Neural crest cell (in vitro differentiated cells): Measurements from ENCODE around the gene CYP24A1. TPM values are rescaled to one million over a fixed set of nuclear protein-coding genes. Genes with fewer than 3 reads are reported as not detected.

Experiments
- DNase-seq: peaks from one replicate; pipeline ENCODE4 v3.0.0; 2021; ENCODE audit warnings: low read depth, mixed read lengths, low spot score
- H3K27ac Mint-ChIP-seq: one replicate; pipeline ENCODE4 v1.8.0; 2021; ENCODE audit warnings: mild to moderate bottlenecking, mixed read lengths; ENCODE audit not compliant: unreplicated experiment
- H3K27me3 Mint-ChIP-seq: 2 replicates; pipeline ENCODE4 v1.8.0; 2021; ENCODE audit warnings: low read depth, mild to moderate bottlenecking, mixed read lengths
- H3K36me3 Mint-ChIP-seq: 2 replicates; pipeline ENCODE4 v1.8.0; 2021; ENCODE audit warnings: low read depth, mild to moderate bottlenecking, mixed read lengths
- H3K4me1 Mint-ChIP-seq: 2 replicates; pipeline ENCODE4 v1.8.0; 2021; ENCODE audit warnings: mixed read lengths
- H3K4me3 Mint-ChIP-seq: one replicate; pipeline ENCODE4 v1.8.0; 2021; ENCODE audit warnings: mild to moderate bottlenecking, mixed read lengths
- H3K9me3 Mint-ChIP-seq: 2 replicates; pipeline ENCODE4 v1.8.0; 2021; ENCODE audit warnings: mixed read lengths
- total RNA-seq: library from RNA; stranded (reverse); gene quantifications from 2 replicates; pipeline ENCODE4 v1.2.1, GENCODE V29; 2021
- TF ChIP-seq, protein P1 (sequence below): fragments of 200-600 bp; sonication (generic); conservative IDR thresholded peaks from 2 replicates; pipeline ENCODE4 v1.5.0; 2021; ENCODE audit warnings: antibody characterized with exemption, mild to moderate bottlenecking

Gene CYP24A1
- total RNA-seq, 1 donor from 2014 or later, result 0.93 TPM

DNA sequence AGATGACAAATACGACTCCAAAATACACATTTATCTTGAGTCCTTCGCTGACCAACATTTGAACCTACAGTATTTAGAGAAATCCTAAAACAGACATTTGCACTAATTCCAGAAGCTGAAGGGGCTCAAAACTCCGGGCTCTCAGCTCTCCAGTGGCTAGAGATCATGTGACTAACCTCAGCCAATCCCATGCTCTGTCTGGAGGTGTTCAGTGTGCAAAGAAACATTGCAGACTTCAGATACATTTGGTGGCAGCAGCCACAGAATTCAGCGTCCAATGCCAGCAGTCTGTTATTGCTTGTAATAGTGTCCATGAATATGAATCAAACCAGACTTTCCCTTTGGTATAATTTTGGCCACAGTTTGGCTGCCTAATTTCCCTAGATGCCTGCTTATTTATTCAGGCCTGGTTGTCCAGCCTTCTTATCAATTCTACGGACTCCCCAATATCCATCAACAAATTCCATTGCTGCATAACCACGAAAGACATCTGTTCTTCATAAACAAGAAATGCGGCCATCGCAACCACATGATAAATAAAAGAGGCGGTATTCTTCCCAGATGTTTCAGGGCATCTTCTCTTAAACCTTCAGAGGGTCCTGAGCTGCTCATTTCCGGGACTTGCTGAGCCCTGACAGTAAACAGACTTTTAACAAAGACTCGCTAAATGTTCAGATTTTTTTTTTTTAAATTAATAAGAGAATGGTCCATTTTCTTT, 14.5 kb upstream of the CYP24A1 start:
- Mint-ChIP-seq H3K36me3 (no peaks in the 10 kb centered on the region), H3K27ac (no peak overlapping the region)

DNA sequence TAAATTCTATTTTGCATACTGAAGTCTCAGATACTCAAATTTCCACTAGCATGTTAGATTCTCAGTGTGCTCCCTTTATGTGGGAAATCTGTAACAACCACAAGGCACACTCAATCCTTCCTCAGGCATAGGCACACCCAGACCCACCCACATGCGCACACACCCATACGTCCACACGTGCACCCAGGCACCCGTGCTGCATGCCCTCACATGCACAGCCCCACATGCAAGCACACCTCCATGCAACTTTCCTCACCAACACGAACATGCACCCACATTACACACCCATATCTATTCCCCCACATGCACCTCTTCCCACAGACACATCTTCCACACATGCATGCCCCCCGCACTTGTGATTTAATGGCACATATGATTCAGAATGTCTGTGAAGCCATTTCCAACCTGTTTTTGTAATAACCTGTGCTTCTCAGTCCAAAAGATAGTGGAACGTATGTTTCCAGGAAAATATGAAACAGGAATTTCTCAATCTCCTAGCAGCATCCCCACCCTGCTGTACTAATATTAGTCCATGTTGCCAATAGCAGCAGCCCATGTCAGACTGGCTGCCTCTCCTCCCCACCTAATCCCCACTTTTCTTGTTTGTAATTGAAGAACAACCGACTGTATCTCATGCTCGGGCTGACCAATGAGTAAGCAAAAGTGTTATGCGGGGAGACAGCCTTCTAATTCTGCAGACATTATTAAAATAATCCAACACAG, 11.3 kb upstream of the CYP24A1 start:
- Mint-ChIP-seq H3K4me3 (no peak overlapping the region), H3K9me3 (no peaks in the 10 kb centered on the region), H3K4me1 (no peaks in the 10 kb centered on the region), H3K36me3 (no peaks in the 10 kb centered on the region), H3K27me3 (peaks cover 42% of the 10 kb centered on the region), H3K27ac (peak overlapping the region; percentile 21)
- TF ChIP-seq, protein P1, sequence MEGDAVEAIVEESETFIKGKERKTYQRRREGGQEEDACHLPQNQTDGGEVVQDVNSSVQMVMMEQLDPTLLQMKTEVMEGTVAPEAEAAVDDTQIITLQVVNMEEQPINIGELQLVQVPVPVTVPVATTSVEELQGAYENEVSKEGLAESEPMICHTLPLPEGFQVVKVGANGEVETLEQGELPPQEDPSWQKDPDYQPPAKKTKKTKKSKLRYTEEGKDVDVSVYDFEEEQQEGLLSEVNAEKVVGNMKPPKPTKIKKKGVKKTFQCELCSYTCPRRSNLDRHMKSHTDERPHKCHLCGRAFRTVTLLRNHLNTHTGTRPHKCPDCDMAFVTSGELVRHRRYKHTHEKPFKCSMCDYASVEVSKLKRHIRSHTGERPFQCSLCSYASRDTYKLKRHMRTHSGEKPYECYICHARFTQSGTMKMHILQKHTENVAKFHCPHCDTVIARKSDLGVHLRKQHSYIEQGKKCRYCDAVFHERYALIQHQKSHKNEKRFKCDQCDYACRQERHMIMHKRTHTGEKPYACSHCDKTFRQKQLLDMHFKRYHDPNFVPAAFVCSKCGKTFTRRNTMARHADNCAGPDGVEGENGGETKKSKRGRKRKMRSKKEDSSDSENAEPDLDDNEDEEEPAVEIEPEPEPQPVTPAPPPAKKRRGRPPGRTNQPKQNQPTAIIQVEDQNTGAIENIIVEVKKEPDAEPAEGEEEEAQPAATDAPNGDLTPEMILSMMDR, result no peak
- DNase-seq, result no peak

More for the DNA sequence above, 14.5 kb upstream of the CYP24A1 start:
- Mint-ChIP-seq H3K27me3 (peaks cover 21% of the 10 kb centered on the region), H3K4me3 (no peak overlapping the region), H3K9me3 (no peaks in the 10 kb centered on the region), H3K4me1 (no peaks in the 10 kb centered on the region)
- DNase-seq, result no peak
- TF ChIP-seq, protein P1, result no peak

DNA sequence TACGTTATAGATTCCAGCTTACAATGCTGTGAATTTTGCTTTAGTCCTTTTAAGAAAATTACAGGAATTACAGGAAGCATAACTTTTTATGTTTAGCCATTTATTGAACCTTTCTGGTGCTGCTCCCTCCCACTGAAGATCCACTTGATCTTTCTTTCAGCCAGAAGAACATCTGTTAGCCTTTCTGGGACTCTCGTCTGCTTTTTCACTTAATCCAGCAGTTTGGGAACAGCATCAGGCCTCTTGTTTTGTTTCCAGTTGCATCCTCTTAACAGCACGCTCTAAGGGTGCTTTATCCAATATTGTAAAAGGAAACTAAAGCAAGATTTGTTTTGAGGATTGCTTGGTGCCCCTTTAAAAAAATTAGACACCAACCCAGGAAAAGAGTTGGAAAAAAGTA, 10.3 kb upstream of the CYP24A1 start:
- no peak overlapping the region for H3K4me3 Mint-ChIP-seq
- no peaks in the 10 kb centered on the region for H3K9me3 Mint-ChIP-seq
- H3K27ac Mint-ChIP-seq, result no peak overlapping the region
- H3K4me1 Mint-ChIP-seq, result no peaks in the 10 kb centered on the region
- no peaks in the 10 kb centered on the region for H3K36me3 Mint-ChIP-seq
- TF ChIP-seq, protein P1, result no peak
- no peak for DNase-seq
- H3K27me3 Mint-ChIP-seq, result peaks cover 46% of the 10 kb centered on the region

DNA sequence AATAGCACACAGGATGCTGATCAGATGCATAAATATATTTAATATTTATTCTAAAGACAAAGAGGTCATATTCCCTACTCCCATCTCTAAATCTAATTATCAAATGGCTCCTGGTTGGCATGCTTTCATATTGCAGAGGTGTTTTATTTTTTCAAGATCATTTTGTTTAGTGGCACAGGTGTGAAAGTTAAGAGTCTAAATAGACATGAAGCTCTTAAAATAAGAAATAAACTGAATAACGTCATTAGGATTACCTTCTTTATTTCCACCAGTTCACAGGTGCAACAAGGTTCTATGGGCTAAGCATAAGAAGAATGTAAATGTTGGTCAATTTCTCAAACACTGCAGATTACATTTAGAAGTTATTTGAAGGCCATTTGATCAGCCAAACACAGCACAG, 7.1 kb upstream of the CYP24A1 start:
- Mint-ChIP-seq H3K36me3 (no peaks in the 10 kb centered on the region), H3K9me3 (no peaks in the 10 kb centered on the region), H3K4me3 (no peak overlapping the region), H3K27me3 (peaks cover 72% of the 10 kb centered on the region), H3K4me1 (no peaks in the 10 kb centered on the region), H3K27ac (no peak overlapping the region)
- TF ChIP-seq, protein P1, result no peak
- DNase-seq, result no peak

DNA sequence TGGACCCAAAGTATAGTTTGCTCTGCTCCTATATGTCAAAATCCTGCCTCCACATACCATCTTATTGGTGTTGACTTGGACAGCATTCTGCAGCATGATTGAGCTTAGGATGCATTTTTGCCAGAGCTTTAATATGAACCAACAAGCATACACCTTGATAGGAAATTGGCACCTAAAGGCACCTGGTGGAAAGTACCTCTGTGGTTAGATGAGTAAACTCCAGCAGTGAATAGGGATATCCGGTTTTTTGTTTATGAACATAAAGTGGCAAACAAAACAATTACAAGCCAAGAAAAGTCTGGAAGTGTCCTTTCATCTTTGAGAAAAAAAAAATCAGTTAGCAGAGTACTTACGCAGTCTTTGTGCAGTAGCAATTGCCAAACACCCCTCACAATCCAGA, 6.2 kb upstream of the CYP24A1 start:
- no peak overlapping the region for H3K4me3 Mint-ChIP-seq
- peaks cover under 1% of the 10 kb centered on the region for H3K4me1 Mint-ChIP-seq
- no peak for DNase-seq
- no peaks in the 10 kb centered on the region for H3K36me3 Mint-ChIP-seq
- TF ChIP-seq, protein P1, result no peak
- no peak overlapping the region for H3K27ac Mint-ChIP-seq
- H3K9me3 Mint-ChIP-seq, result no peaks in the 10 kb centered on the region
- H3K27me3 Mint-ChIP-seq, result peaks cover 72% of the 10 kb centered on the region
